Measurements from ENCODE around the gene ATP6V0B.

The ATP6V0B gene

GRCh38 chr1:43936431-43937151, 38.2 kb upstream of the ATP6V0B start:
- peak overlapping the region; percentile 53 for H3K4me3 ChIP-seq (ENCODE audit: low read depth, low read length)
- peak; percentile 55 for TF ChIP-seq CTCF (IDR thresholded peaks at IDR 0.05; ENCODE audit: low read depth, low read length)

GRCh38 chr1:43937179-43937865, 37.4 kb upstream of the ATP6V0B start:
- Histone ChIP-seq H3K27ac (no peak overlapping the region), H3K36me3 (no peaks in the 10 kb centered on the region), H3K4me3 (ENCODE audit: low read depth, low read length) (no peak overlapping the region), H3K27me3 (ENCODE audit: insufficient read depth, low read depth, severe bottlenecking) (no peaks in the 10 kb centered on the region), H3K9me3 (ENCODE audit: severe bottlenecking) (no peaks in the 10 kb centered on the region)
- no peak for TF ChIP-seq CTCF (IDR thresholded peaks at IDR 0.05; ENCODE audit: low read depth, low read length)
- no peak for DNase-seq

More at GRCh38 chr1:43936431-43937151, 38.2 kb upstream of the ATP6V0B start:
- Histone ChIP-seq H3K27me3 (ENCODE audit: insufficient read depth, low read depth, severe bottlenecking) (no peaks in the 10 kb centered on the region), H3K36me3 (no peaks in the 10 kb centered on the region), H3K27ac (peak overlapping the region; percentile 54), H3K9me3 (ENCODE audit: severe bottlenecking) (no peaks in the 10 kb centered on the region)
- DNase-seq = peak; percentile 68

GRCh38 chr1:43938383-43938782, 36.4 kb upstream of the ATP6V0B start:
- H3K4me3 ChIP-seq (ENCODE audit: low read depth, low read length) = no peak overlapping the region
- TF ChIP-seq CTCF (IDR thresholded peaks at IDR 0.05; ENCODE audit: low read depth, low read length) = no peak
- H3K27ac ChIP-seq = no peak overlapping the region
- no peaks in the 10 kb centered on the region for H3K36me3 ChIP-seq
- no peak for DNase-seq
- no peaks in the 10 kb centered on the region for H3K27me3 ChIP-seq (ENCODE audit: insufficient read depth, low read depth, severe bottlenecking)
- H3K9me3 ChIP-seq (ENCODE audit: severe bottlenecking) = no peaks in the 10 kb centered on the region

- DNase-seq = no peak
- Histone ChIP-seq H3K27me3 (ENCODE audit: insufficient read depth, low read depth, severe bottlenecking) (no peaks in the 10 kb centered on the region), H3K36me3 (no peaks in the 10 kb centered on the region), H3K4me3 (ENCODE audit: low read depth, low read length) (no peak overlapping the region), H3K9me3 (ENCODE audit: severe bottlenecking) (no peaks in the 10 kb centered on the region), H3K27ac (no peak overlapping the region)
- TF ChIP-seq CTCF (IDR thresholded peaks at IDR 0.05; ENCODE audit: low read depth, low read length) = no peak
These were observed 35.7 kb upstream of the ATP6V0B start for GRCh38 chr1:43938892-43939587.

GRCh38 chr1:43942411-43942810, 32.3 kb upstream of the ATP6V0B start:
- H3K9me3 ChIP-seq (ENCODE audit: severe bottlenecking) = no peaks in the 10 kb centered on the region
- H3K27ac ChIP-seq = no peak overlapping the region
- no peak for DNase-seq
- H3K36me3 ChIP-seq = no peaks in the 10 kb centered on the region
- no peak for TF ChIP-seq CTCF (IDR thresholded peaks at IDR 0.05; ENCODE audit: low read depth, low read length)
- no peaks in the 10 kb centered on the region for H3K27me3 ChIP-seq (ENCODE audit: insufficient read depth, low read depth, severe bottlenecking)
- H3K4me3 ChIP-seq (ENCODE audit: low read depth, low read length) = no peak overlapping the region

All from WERI-Rb-1 (cell line).